Stimulated activated naive CD8-positive, alpha-beta T cell treated with anti-CD3 and anti-CD28 coated beads, Interleukin-15, Interleukin-2, amounts not matched to agents 100 U/mL and 50 U/mL, for 24 hours (primary cell): Measurements from ENCODE around the gene ATP6V0C.
A peak's percentile ranks its signal among the peaks of the same experiment; 100 is the strongest.

ENCODE experiments used
- ATAC-seq: fragments of 150-1000 bp; cut with Tn5 transposase; one replicate; pipeline ENCODE4 v1.10.0; 2021
- DNase-seq: peaks from one replicate; pipeline ENCODE4 v3.0.0; 2021

The ATP6V0C gene

DNA sequence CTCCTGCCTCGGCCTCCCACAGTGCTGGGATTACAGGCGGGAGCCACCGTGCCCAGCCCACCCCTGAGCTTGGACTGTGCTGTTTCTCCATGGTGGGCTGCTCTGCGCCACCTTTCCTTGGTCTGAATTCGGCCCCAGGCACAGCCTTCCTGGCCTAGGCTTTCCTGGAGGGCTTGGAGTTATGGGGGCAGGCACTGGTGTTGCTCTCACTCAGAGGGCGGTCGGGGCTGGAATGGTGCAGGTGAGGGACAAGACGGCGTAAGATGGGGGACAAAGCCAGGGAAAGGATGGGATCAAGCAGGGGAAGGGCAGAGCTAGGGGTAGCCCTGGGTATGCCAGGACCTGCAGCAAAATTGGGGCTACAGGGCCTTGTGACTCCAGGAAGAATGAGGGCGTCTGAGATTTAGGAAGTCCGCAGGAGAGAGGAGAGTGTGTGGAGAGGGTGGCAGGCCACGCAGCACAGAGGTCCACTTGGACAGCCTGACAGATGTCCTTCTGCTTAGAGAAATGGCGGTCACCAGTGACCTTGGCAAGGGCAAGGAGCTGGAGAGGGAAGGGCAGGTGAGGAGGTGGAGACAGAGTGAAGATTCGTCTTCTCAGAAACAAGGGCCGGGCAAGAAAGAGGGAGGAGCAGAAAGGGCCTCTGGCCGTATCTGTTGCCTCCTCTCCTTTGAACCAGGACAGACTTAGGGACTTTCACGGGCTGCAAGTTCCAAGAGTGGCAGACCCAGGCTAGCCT lies 1.6 kb upstream of the ATP6V0C start:
- ATAC-seq (no peak), DNase-seq (no peak)

DNA sequence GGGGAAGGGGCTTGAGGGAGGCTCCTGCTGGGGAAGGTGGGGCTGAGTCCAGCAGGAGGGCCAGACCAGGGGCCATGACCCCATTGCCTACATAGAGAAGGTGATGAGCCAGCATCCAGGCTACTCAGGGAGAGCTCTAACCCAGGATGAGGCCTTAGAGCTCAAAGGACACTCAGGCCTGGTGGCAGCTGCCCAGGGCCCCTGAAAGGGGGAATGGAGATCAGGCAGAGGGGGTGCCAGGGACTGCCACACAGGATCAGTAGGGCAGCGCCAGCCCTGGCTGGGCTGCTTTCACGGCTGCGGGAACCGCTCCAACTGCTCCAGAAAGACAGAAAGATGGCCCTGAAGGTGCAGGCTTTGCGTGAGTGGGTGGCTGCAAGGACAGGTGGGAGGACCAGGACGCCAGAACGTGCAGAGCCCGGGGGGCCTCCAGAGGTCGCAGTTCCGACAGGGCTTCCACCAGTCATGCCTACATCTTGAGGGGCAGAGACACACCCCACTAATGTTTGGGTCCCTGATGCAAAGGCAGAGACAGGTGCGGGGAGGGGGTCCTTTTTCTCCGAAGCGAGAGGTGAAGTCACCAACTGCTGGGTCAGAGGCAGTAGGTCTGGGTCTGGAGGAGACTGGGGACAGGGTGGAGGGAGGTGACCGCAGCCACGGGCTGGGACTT lies 882 bp upstream of the ATP6V0C start:
- no peak for ATAC-seq

GRCh38 chr16:2514333-2515179 lies 804 bp downstream of the ATP6V0C start:
- DNase-seq: peak; percentile 47
- ATAC-seq: no peak

More for the DNA sequence above, 882 bp upstream of the ATP6V0C start:
- DNase-seq: no peak

GRCh38 chr16:2515180-2515851 lies 1.6 kb downstream of the ATP6V0C start:
- no peak for ATAC-seq
- peak; percentile 12 for DNase-seq

GRCh38 chr16:2516391-2517240 lies 2.9 kb downstream of the ATP6V0C start:
- ATAC-seq: no peak
- no peak for DNase-seq

- ATAC-seq: no peak
- DNase-seq: no peak
Measured at GRCh38 chr16:2517954-2518605, 4.3 kb downstream of the ATP6V0C start.

- DNase-seq: peak; percentile 13
- ATAC-seq: no peak
Measured at GRCh38 chr16:2518823-2519710, 5.3 kb downstream of the ATP6V0C start.

- peak; percentile 15 for DNase-seq
Measured at GRCh38 chr16:2519711-2520080, 5.9 kb downstream of the ATP6V0C start.

GRCh38 chr16:2520097-2520783 lies 6.5 kb downstream of the ATP6V0C start, which contains the start of gene AMDHD2:
TSS of gene AMDHD2 (plus strand) at chr16:2520371. CDS start at chr16:2520459, 88 bp downstream.
- DNase-seq (peak; percentile 93), ATAC-seq (peak; percentile 66)

More at GRCh38 chr16:2519711-2520080, 5.9 kb downstream of the ATP6V0C start:
- ATAC-seq: peak; percentile 2

DNA sequence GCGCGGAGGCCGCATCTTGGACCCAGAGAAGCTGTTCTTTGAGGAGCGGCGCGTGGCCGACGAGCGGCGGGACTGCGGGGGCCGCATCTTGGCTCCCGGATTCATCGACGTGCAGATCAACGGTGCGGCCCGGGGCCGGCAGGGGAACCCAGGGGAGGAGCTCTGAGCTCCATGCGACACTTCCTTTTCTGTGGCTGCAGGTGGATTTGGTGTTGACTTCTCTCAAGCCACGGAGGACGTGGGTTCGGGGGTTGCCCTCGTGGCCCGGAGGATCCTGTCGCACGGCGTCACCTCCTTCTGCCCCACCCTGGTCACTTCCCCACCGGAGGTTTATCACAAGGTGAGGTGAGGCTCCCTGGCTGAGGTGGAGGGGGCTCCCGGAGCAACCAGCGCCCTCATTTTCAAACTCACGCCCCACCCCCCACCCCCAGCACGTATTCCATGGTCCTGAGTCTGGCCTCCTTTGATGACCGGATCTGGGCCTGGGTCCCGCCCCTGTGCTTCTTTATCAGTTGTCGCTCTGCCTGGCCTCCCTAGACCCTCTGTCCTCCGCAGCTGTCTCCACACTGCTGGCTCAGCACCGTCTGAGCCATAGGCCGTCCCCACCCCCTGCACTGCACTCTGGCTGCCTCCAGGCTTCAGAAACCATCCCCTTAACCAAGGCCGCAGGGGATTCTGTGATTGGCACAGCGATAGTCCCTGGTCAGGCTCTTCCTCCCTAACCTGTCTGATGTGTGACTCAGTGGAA lies 7.2 kb downstream of the ATP6V0C start:
- ATAC-seq: peak; percentile 29
- DNase-seq: peak; percentile 55

DNA sequence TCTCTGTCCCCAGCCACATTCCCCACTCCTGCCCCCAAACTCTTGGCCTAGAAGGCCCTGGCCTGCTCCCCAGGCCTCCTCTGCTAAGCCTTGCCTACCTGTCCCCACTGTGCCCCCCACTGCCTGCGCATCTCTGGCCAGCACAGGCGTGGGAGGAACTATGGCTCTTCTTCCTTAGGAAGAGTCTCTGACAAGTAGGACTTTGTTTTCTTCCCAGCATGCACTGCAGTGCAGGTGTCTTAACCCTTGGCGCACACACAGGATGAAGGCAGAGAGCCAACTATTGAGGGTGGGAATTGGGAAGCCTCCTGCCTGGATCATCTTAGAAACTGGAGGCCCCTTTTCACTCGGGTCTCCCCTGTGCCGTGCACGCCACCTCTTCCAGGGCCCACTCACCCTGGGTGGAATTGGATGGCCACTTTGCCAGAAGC lies 10.1 kb downstream of the ATP6V0C start:
- no peak for DNase-seq
- no peak for ATAC-seq

DNA sequence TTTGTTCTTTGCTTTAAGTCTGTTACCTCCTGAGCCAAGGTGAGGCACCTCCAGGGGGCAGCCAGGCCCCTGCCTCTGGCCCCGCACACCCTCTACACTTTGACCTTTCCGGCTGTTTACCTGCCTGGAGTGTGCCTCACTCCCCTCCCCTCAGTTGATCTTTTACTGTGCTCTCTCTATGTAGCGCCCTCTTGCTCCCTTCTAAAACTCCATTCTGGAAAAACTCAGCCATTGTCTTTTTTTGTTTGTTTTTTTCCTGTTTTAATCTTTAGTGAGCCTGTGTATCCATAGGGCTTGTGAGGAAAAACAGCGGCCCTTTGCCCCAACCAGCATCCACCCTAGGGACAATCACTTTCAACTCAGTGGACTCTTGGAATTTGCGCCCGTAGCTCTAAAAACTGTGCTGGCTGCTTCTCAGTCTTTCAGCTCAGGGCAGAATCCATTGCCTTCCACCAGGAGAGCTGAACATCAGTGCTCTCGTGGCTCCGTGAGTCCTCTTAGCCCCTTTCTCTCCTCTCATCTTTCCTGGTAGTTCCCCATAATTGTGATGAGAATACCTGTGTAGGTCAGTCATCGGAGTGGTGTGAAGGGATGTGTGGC lies 10.7 kb downstream of the ATP6V0C start:
- DNase-seq (no peak), ATAC-seq (no peak)

GRCh38 chr16:2526135-2526534 lies 12.4 kb downstream of the ATP6V0C start:
- DNase-seq (no peak), ATAC-seq (no peak)

DNA sequence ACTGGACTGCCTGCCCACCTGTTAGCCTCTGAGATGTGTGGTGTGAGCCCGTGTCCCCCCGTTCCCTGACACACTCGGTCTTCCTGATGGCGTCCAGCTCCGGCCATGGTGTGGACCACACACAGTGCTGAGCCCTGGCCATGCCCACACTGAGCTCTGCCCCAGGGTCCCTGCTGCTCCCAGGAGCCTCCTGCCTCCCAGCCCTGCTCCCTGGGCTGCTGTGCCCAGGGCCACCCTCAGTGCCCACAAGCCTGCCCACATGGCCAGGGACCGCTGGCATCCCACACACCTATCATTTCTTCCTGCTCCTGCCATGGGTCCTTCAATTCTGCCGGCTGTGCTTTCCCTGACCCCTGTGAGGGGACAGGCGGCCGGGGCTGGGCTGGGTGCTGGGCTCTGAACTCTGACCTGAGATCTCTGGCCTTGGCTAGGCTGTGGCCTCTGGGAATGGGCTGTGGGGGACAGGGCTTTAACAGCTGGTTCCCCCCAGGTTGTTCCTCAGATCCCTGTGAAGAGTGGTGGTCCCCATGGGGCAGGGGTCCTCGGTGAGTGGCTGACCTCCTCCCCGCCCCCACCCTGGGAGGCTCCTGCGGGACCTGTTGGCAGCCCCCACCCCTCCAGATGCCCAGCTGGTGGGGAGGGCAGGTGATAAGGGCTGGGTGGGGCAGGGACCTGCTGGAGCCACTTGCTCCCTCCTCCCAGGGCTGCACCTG lies 13.5 kb downstream of the ATP6V0C start:
- no peak for ATAC-seq
- DNase-seq: no peak

DNA sequence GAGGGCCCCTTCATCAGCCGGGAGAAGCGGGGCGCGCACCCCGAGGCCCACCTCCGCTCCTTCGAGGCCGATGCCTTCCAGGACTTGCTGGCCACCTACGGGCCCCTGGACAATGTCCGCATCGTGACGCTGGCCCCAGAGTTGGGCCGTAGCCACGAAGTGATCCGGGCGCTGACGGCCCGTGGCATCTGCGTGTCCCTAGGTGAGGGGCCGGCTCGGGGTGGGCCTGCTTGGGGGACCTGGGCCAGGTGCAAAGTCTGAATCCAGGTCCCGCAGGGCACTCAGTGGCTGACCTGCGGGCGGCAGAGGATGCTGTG lies 14.0 kb downstream of the ATP6V0C start:
- no peak for ATAC-seq
- no peak for DNase-seq

DNA sequence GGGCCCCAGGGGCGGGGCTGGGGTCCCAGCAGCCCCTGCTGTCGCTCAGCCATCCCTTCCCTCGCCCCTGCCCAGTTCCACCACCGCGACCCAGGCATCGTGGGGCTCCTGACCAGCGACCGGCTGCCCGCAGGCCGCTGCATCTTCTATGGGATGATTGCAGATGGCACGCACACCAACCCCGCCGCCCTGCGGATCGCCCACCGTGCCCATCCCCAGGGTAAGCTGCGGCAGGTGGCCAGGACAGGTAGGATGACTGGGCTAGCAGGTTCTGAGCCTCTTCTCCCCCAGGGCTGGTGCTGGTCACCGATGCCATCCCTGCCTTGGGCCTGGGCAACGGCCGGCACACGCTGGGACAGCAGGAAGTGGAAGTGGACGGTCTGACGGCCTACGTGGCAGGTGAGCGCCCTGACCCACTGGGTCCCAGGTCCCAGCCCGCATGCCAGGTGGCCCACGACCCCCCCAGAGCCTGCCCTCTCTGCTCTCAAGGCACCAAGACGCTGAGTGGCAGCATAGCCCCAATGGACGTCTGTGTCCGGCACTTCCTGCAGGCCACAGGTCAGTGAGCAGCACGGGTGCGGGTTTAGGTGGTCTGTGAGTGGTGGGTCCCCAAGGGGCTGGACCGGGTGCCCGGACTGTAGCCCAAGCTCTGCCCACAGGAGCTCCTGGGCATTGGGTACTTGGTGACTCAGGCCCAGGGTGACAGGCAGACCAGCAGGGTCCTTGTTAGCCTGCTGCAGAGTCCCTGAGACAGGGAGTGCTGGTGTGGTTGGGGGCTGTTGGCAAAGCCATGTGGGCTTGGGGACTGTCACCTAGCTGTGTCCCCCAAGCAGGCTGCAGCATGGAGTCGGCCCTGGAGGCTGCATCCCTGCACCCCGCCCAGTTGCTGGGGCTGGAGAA lies 14.7 kb downstream of the ATP6V0C start:
- no peak for DNase-seq
- ATAC-seq: no peak
